GM18498 (cell line): ENCODE measurements around the gene MIOX.

Source experiments
- ATAC-seq: cut with Tn5 transposase; IDR thresholded peaks from one replicate; pipeline ENCODE4 v1.9.1; 2021; ENCODE audit warnings: mild to moderate bottlenecking, moderate library complexity; ENCODE audit not compliant: unreplicated experiment

MIOX gene

GRCh38 chr22:50486561-50487289 is at the start of gene MIOX:
MIOX (plus strand) TSS chr22:50486859; CDS start chr22:50486898, 39 bp downstream.
- no peak for ATAC-seq

DNA sequence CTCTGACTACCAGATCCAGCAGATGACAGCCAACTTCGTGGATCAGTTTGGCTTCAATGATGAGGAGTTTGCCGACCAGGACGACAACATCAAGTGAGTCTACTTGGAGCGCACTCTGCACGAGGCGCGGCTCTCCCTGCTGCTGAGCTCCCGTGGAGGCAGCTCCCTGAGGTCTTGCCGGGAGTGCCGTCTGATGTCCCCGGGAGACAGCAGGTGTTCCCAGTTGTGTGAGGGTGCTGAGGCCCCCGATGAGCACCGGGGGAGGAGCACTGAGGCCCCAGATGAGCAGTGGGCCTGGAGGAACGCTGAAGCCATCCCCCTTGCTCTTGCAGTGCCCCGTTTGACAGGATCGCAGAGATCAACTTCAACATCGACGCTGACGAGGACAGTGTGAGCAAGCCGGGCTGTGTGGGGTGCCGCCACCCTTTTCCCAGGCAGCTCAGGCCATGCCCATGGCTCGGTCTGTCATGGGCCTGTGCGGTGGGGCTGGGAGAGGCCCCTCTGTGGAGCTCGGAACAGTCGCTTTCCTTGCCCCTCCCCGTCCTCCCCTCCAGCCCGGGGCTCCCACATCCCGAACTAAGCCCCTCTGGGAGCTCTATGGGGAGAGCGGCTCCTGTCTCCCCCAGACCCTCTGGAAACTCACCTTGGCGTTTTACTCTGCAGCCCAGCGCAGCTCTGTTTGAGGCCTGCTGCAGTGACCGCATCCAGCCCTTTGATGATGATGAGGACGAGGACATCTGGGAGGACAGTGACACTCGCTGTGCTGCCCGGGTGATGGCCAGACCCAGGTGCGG is 49.0 kb upstream of the MIOX start:
- no peak for ATAC-seq

DNA sequence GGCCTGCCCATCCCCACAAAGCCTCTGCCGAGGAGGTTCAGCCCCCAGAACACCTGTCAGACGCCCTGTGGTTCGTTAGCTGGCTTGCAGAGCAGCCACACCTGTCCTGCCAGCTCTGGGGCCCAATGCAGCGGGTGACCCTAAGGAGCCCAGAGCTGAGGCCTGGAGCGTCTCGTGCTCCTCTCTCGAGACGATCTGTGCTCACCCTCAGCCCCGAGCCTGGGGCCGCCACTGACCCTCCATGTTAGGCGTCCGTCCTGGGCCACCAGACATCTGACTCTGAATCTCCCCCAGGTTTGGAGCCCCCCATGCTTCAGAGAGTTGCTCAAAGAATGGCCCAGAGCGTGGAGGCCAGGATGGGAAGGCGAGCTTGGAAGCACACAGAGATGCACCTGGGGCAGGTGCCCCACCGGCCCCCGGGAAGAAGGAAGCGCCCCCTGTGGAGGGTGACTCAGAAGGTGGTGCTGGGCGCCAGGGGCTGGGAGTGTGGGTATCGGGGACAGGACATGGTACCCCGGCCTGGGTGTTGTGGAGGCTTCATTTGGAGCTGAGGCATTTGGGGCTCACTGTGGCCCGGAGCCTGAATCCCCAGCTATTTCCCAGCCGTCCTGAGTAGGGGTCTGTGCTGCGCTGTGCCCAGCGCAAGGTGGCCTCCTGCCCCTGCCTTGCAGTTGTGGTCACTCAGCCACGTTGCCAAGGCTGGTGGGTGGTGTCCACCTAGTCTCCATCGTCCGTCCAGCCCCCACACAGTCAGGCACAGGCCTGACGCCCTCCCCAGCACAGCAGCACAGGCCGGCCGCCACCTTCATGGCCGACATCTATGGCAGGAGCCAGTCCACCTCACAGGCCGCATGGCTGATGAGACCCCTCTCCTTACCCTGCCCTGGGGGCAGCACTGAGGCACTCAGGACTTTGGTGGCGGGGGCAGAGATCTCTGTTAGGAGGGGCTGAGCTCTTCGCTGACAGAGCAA is 48.1 kb upstream of the MIOX start:
- no peak for ATAC-seq

- ATAC-seq: no peak
Observed at GRCh38 chr22:50439314-50439870, 47.3 kb upstream of the MIOX start.

DNA sequence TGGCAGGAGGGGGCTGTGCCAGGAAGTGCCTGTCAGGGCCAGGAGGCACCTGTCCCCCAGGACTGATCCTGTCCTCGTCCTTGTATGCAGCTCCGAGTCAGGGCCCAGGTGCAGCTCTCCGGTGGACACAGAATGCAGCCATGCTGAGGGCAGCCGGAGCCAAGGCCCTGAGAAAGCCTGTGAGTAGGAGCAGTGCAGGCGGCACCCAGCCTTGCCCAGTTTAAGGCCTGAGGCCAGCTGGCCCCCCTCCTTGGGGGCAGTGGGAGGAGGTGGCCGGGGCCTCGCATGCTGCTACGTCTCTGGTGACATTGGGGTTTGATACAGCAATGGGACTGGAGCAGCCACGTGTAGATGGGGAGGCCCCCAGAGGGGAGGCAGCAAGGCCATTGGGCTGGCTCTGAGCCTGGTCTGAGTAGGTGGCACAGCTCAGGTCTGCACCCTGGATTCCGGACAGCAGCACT is 46.8 kb upstream of the MIOX start:
- ATAC-seq: no peak

- ATAC-seq: no peak
Observed at GRCh38 chr22:50440544-50441249, 46.0 kb upstream of the MIOX start.

DNA sequence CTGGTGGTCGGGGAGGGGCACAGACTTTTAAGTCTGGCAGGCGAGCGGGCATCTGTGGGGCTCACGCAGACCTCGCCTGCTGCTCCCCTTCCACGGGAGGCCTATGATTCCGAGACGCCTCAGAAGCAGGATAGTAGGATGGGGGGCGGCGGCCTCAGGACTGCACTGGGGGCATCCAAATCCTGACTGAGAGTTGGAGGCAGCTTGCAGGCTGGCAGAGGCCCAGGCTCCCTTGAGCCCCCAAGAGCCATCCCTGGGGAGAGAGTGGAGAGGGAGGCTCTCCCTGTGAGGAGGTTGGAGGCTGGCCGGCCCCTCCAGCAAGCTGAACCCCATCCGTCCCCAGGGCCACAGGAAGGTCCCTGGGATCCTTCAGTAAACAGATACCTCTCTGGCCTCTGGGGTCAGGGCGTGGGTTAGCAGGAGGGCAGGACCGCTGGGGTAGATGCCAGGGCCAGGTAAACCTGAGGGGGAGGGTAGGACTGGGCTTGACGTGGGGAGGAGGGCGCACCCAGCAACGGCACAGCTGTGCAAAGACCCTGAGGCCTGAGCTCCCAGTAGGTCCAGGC is 45.1 kb upstream of the MIOX start:
- ATAC-seq: no peak

DNA sequence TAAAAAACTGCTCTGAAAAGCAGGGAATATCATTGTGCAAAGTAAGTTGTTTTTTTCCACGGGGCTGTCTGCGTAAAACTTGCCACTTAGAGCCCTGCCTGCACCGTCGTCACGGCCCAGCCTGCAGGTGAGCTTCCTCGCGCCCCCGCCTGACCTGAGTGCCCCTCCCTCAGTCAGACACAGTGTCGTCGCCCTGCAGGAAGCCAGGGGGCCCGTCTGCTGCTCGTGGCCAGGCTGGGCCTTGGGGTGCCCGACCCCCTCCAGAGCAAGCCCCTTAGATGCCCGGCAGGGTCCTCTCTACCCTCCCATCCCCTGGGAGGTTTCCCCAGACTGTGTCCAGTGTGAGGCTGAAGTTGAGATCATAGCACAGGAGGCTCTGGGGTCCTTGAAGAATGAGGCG is 43.5 kb upstream of the MIOX start:
- ATAC-seq: no peak

DNA sequence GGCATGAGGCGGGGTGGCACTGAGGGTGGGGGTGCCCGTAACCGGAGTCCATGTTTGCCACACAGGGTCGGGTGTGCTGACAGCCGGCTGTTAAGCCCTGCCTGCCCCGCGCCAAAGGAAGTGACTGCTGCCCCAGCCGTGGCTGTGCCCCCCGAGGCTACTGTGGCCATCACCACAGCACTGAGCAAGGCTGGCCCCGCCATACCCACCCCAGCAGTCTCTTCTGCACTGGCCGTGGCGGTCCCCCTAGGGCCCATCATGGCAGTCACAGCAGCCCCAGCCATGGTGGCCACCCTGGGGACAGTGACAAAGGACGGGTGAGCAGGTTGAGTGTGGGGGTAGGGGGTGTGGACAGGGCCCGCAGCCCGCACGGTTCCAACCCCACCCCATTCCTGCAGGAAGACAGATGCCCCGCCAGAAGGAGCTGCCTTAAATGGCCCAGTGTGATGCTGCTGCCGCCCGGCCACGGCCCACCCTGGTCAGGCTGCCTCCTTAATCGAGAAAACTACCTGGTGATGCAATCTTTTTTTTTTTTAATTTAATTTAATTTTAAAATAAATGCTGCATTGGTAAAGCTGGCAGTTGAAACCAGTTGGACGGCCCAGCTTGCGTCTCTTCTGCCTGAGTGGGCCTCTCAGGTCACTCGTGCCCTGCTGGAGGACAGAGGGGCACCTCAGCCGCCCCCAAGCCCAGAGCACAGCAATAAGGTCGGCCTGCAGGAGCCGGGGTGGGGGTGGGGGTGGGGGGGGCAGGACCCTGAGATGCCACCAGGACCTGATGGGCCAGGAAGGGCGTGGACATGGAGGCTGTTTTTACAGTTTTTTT is 42.6 kb upstream of the MIOX start:
- ATAC-seq: no peak

- no peak for ATAC-seq
Observed at GRCh38 chr22:50444663-50445062, 42.0 kb upstream of the MIOX start.

- ATAC-seq: no peak
Observed at GRCh38 chr22:50445071-50445879, 41.4 kb upstream of the MIOX start.

DNA sequence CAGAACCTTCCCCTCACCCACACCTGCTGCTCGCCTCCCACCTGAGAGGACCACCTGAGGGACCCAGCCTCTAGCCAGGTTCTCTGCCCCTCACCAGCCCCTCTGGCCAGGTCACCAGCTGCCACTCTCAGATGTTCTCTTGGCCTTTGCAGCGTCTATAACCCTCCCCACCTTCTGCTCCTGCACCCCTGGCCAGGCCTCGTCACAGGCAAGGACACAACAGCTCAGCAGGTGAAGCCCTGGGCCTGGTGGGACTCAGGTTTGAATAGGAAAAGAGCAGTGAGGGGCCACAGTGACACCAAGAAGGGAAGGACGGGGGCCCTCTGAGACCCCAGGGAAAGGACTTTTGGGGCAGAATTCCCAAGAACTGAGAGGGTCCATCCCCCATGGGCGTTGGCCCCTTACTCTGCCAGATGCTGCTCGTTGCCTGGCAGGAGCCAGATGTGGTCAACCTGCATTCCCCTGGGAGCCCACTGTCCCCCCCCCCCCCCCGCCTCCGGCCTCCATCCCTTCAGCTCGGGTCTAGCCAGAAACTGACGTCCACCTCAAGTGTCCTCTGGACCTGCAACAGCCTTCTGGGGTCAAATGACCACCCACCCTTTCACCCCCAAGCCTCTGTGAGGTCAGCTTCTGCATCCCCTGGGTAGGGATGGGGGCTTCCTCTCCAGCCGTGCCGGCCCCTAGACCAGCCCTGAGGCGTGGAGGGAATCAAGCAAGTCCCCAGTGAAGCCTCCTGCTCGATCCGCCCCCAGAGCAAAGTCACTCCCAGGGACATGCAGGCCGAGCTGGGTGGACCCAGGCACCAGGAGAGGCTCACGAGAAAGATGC is 40.6 kb upstream of the MIOX start:
- ATAC-seq: no peak

DNA sequence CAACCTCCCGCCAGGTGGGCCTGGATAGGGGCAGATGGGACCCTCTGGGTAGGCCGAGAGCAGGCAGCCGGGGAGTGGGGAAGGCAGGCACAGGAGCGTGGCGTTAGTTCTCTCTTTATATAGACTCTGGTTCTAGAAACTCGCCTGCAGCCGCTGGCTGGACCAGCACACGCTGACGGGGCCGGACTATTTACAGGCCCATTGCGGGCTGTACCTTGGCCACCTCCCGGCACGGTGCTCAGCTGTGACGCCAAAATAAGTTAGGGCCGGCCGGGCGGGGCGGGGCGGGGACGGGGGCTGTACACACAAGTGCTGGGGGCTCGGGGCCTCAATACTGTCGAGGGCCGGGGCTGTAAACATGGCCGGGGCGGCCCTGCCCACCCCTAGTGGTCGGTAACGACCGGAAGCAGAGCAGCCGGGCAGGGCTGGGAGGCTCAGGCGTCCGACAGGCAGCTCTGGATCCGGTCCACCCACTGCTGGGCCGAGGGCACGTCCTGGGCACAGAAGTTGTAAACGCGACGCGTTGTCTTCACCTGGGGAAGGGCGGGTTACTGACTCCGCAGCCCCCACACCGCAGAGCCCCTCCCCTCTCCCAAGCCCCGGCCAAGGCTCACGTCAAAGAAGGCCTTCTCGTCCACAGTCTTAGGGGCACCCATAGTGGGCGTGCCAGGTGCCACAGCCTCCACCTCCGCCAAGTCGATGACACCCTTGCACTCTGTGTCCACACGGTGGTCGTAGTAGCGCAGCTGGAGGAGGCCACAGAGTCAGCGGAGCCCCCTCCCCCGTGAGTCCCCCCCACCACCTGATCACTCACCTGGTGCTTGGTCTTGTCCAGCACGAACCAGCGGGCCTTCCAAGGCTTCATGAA is 39.7 kb upstream of the MIOX start:
- ATAC-seq: no peak

GRCh38 chr22:50447576-50448551 is 38.8 kb upstream of the MIOX start:
- no peak for ATAC-seq

- no peak for ATAC-seq
Observed at GRCh38 chr22:50452649-50453048, 34.0 kb upstream of the MIOX start.
